Parathyroid adenoma (tissue), 2 donors: Measurements from ENCODE around the gene HDAC2.
A peak's percentile ranks its signal among the peaks of the same experiment; 100 is the strongest.

Experiments used
- H2AFZ ChIP-seq: fragments of 300-600 bp; sonication (generic); one replicate; pipeline ENCODE4 v1.7.0; 2017; ENCODE audit warnings: antibody characterized with exemption, mild to moderate bottlenecking
- H3K27ac ChIP-seq: fragments of 300-600 bp; sonication (generic); one replicate; pipeline ENCODE4 v1.7.0; 2017
- H3K27me3 ChIP-seq: fragments of 300-600 bp; sonication (generic); one replicate; pipeline ENCODE4 v1.7.0; 2017; ENCODE audit warnings: low read length; ENCODE audit not compliant: control insufficient read depth, insufficient read depth
- H3K36me3 ChIP-seq: fragments of 300-600 bp; sonication (generic); one replicate; pipeline ENCODE4 v1.7.0; 2017; ENCODE audit warnings: low read length; ENCODE audit not compliant: control insufficient read depth, insufficient read depth
- H3K4me1 ChIP-seq: fragments of 300-600 bp; sonication (generic); one replicate; pipeline ENCODE4 v1.7.0; 2017; ENCODE audit warnings: control low read depth
- H3K4me2 ChIP-seq: fragments of 300-600 bp; sonication (generic); one replicate; pipeline ENCODE4 v1.7.0; 2017; ENCODE audit warnings: low read length
- H3K4me3 ChIP-seq: fragments of 300-600 bp; sonication (generic); one replicate; pipeline ENCODE4 v1.7.0; 2017; ENCODE audit warnings: low read depth, low read length
- H3K79me2 ChIP-seq: fragments of 300-600 bp; sonication (generic); one replicate; pipeline ENCODE4 v1.7.0; 2017; ENCODE audit warnings: control low read depth
- H3K9ac ChIP-seq: fragments of 300-600 bp; sonication (generic); one replicate; pipeline ENCODE4 v1.7.0; 2017; ENCODE audit warnings: mild to moderate bottlenecking
- H3K9me3 ChIP-seq: fragments of 300-600 bp; sonication (generic); one replicate; pipeline ENCODE4 v1.7.0; 2017; ENCODE audit warnings: low read length; ENCODE audit not compliant: control insufficient read depth
- CTCF ChIP-seq: fragments of 300-600 bp; sonication (generic); IDR thresholded peaks from one replicate; pipeline ENCODE4 v1.7.0; 2017; ENCODE audit warnings: antibody characterized with exemption, mild to moderate bottlenecking
- donor health status: primary hyperparathyroidism.

Gene HDAC2

GRCh38 chr6:113968472-113968871, 2.5 kb downstream of the HDAC2 start:
- peaks cover 11% of the 10 kb centered on the region for H3K4me1 ChIP-seq
- no peak overlapping the region for H3K9ac ChIP-seq
- H3K4me3 ChIP-seq: no peak overlapping the region

GRCh38 chr6:113967777-113968176, 3.2 kb downstream of the HDAC2 start:
- H3K4me3 ChIP-seq: no peak overlapping the region
- no peak for TF ChIP-seq CTCF

More at GRCh38 chr6:113968472-113968871, 2.5 kb downstream of the HDAC2 start:
- Histone ChIP-seq H3K27ac (no peak overlapping the region), H3K9me3 (no peaks in the 10 kb centered on the region), H3K4me2 (peak overlapping the region; percentile 74), H3K27me3 (no peaks in the 10 kb centered on the region), H2AFZ (no peak overlapping the region), H3K79me2 (peaks cover 47% of the 10 kb centered on the region), H3K36me3 (no peaks in the 10 kb centered on the region)
- no peak for TF ChIP-seq CTCF

GRCh38 chr6:113960795-113961194, 10.2 kb downstream of the HDAC2 start:
- Histone ChIP-seq H2AFZ (no peak overlapping the region), H3K27me3 (no peaks in the 10 kb centered on the region), H3K79me2 (peaks cover 15% of the 10 kb centered on the region), H3K4me2 (no peak overlapping the region), H3K36me3 (no peaks in the 10 kb centered on the region), H3K27ac (no peak overlapping the region), H3K9ac (no peak overlapping the region), H3K9me3 (no peaks in the 10 kb centered on the region), H3K4me3 (no peak overlapping the region), H3K4me1 (peaks cover 7% of the 10 kb centered on the region)
- TF ChIP-seq CTCF: no peak

More at GRCh38 chr6:113967777-113968176, 3.2 kb downstream of the HDAC2 start:
- no peaks in the 10 kb centered on the region for H3K9me3 ChIP-seq
- H3K27me3 ChIP-seq: no peaks in the 10 kb centered on the region
- no peak overlapping the region for H3K9ac ChIP-seq
- H3K36me3 ChIP-seq: no peaks in the 10 kb centered on the region
- peaks cover 51% of the 10 kb centered on the region for H3K79me2 ChIP-seq
- H3K27ac ChIP-seq: no peak overlapping the region
- no peak overlapping the region for H3K4me2 ChIP-seq
- peaks cover 11% of the 10 kb centered on the region for H3K4me1 ChIP-seq
- H2AFZ ChIP-seq: no peak overlapping the region

GRCh38 chr6:113959235-113959634, 11.7 kb downstream of the HDAC2 start:
- peaks cover 7% of the 10 kb centered on the region for H3K4me1 ChIP-seq
- H3K9ac ChIP-seq: no peak overlapping the region
- H3K36me3 ChIP-seq: no peaks in the 10 kb centered on the region
- TF ChIP-seq CTCF: no peak
- H3K4me3 ChIP-seq: no peak overlapping the region
- H3K27ac ChIP-seq: no peak overlapping the region
- no peak overlapping the region for H3K4me2 ChIP-seq
- no peaks in the 10 kb centered on the region for H3K9me3 ChIP-seq
- H2AFZ ChIP-seq: no peak overlapping the region
- H3K79me2 ChIP-seq: peaks cover 6% of the 10 kb centered on the region
- no peaks in the 10 kb centered on the region for H3K27me3 ChIP-seq

- H3K27me3 ChIP-seq: no peaks in the 10 kb centered on the region
- no peak overlapping the region for H3K27ac ChIP-seq
- H3K36me3 ChIP-seq: no peaks in the 10 kb centered on the region
- H3K9ac ChIP-seq: no peak overlapping the region
- H3K4me3 ChIP-seq: no peak overlapping the region
- no peaks in the 10 kb centered on the region for H3K79me2 ChIP-seq
- peaks cover 4% of the 10 kb centered on the region for H3K4me1 ChIP-seq
- no peak overlapping the region for H2AFZ ChIP-seq
- no peak overlapping the region for H3K4me2 ChIP-seq
- no peaks in the 10 kb centered on the region for H3K9me3 ChIP-seq
- TF ChIP-seq CTCF: no peak
These were observed 16.3 kb downstream of the HDAC2 start for GRCh38 chr6:113954653-113955052.
